Upper lobe of left lung (tissue), 6 donors: ENCODE results near the gene DDRGK1. TPM values are rescaled to one million over a fixed set of nuclear protein-coding genes. Genes with fewer than 3 reads are reported as not detected.

Experiments used
- ATAC-seq, 2 donors: fragments of 200-7000 bp; cut with Tn5 transposase; one replicate each; pipeline ENCODE4 v1.9.1; 2022; ENCODE audit warnings: mild to moderate bottlenecking in 2 of 2, moderate library complexity in 2 of 2; ENCODE audit not compliant: low FRiP score in 2 of 2
- DNase-seq, 2 donors: peaks; one replicate each; pipeline ENCODE4 v3.0.0-alpha.2; 2019 to 2020
- H3K27ac ChIP-seq, 4 donors: fragments of 200-600 bp; sonication (generic); one replicate each; pipeline ENCODE4 v1.5.1; 2016 to 2019
- H3K27me3 ChIP-seq, 4 donors: fragments of 200-600 bp; sonication (generic); one replicate each; pipeline ENCODE4 v1.5.1; 2017 to 2019
- H3K36me3 ChIP-seq, 4 donors: fragments of 200-600 bp; sonication (generic); one replicate each; pipeline ENCODE4 v1.5.1; 2016 to 2019
- H3K4me1 ChIP-seq, 4 donors: fragments of 200-600 bp; sonication (generic); one replicate each; pipeline ENCODE4 v1.5.1; 2018 to 2019
- H3K4me3 ChIP-seq, 4 donors: fragments of 200-600 bp; sonication (generic); one replicate each; pipeline ENCODE4 v1.5.1; 2017 to 2019; ENCODE audit warnings: mild to moderate bottlenecking in 2 of 4, moderate library complexity in 1 of 4
- H3K9me3 ChIP-seq, 4 donors: fragments of 200-600 bp; sonication (generic); one replicate each; pipeline ENCODE4 v1.5.1; 2018 to 2019
- EP300 ChIP-seq, 4 donors: sonication (generic); formaldehyde crosslinking; IDR thresholded peaks; one replicate each; pipeline ENCODE4 v1.5.1; 2017; ENCODE audit warnings: antibody characterized with exemption in 4 of 4, control low read depth in 2 of 4
- POLR2A ChIP-seq, 4 donors: fragments of 450-650 bp; IDR thresholded peaks; one replicate each; pipeline ENCODE4 v1.5.1; 2016 to 2017; ENCODE audit warnings: antibody characterized with exemption in 4 of 4, mild to moderate bottlenecking in 2 of 4
- POLR2AphosphoS5 ChIP-seq, 2 donors: sonication (generic); formaldehyde crosslinking; IDR thresholded peaks; one replicate each; pipeline ENCODE4 v1.5.1; 2017; ENCODE audit warnings: antibody characterized with exemption in 2 of 2
- WGBS, 2 donors: methylation state at CpG; one replicate each; pipeline ENCODE4 v1.1.5; 2017 to 2018; 5-methylcytosine and 5-hydroxymethylcytosine counted together
- total RNA-seq, 6 donors: library from RNA; depleted of rRNA in 4 of 6; stranded (reverse); fragments of >200 nt in 4 of 6; gene quantifications; one replicate each; pipeline versions ENCODE4 v1.1.0 to v1.2.1, GENCODE V29; 2016 to 2021
- TF ChIP-seq, protein P1 (sequence below), 6 experiments: fragments of 450-650 bp in 4 of 6; fragments of 200-600 bp in 2 of 6; sonication (generic) in 2 of 6; IDR thresholded peaks; one replicate each; pipeline ENCODE4 v1.5.1; 2016 to 2019; ENCODE audit warnings: antibody characterized with exemption in 6 of 6
- donor health status: DM: no; HTN: no; CAD: no; lungs with moderate emphysema.
- donor health status: DM: no; HTN: yes; CAD: no; lungs with severe emphysema.

The DDRGK1 gene
- total RNA-seq, 6 donors from 2014 or later = 90.2 to 192 (median 110) TPM

GRCh38 chr20:3195590-3196237 is 8.8 kb downstream of the DDRGK1 start:
- 90 to 94% methylated on average over 7 of the region's 7 CpGs for WGBS, 2 donors
- H3K4me1 ChIP-seq = no peaks in the 10 kb centered on the region
- H3K27me3 ChIP-seq = no peaks in the 10 kb centered on the region
- no peak for DNase-seq
- no peaks in the 10 kb centered on the region for H3K9me3 ChIP-seq
- no peak overlapping the region for H3K4me3 ChIP-seq
- TF ChIP-seq, protein P1, sequence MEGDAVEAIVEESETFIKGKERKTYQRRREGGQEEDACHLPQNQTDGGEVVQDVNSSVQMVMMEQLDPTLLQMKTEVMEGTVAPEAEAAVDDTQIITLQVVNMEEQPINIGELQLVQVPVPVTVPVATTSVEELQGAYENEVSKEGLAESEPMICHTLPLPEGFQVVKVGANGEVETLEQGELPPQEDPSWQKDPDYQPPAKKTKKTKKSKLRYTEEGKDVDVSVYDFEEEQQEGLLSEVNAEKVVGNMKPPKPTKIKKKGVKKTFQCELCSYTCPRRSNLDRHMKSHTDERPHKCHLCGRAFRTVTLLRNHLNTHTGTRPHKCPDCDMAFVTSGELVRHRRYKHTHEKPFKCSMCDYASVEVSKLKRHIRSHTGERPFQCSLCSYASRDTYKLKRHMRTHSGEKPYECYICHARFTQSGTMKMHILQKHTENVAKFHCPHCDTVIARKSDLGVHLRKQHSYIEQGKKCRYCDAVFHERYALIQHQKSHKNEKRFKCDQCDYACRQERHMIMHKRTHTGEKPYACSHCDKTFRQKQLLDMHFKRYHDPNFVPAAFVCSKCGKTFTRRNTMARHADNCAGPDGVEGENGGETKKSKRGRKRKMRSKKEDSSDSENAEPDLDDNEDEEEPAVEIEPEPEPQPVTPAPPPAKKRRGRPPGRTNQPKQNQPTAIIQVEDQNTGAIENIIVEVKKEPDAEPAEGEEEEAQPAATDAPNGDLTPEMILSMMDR (IDR thresholded peaks at IDR 0.05) = no peak
- TF ChIP-seq POLR2AphosphoS5 (IDR thresholded peaks at IDR 0.05) (no peak), EP300 (IDR thresholded peaks at IDR 0.05) (no peak), POLR2A (IDR thresholded peaks at IDR 0.05) (no peak)
- H3K36me3 ChIP-seq = peaks cover 43 to 97% (median 76%) of the 10 kb centered on the region in 4 donors
- H3K27ac ChIP-seq = no peak overlapping the region
- no peak for ATAC-seq

GRCh38 chr20:3194617-3195280 is 9.7 kb downstream of the DDRGK1 start:
- no peaks in the 10 kb centered on the region for H3K4me1 ChIP-seq
- H3K4me3 ChIP-seq = no peak overlapping the region
- DNase-seq (no peak), ATAC-seq (no peak)
- H3K27me3 ChIP-seq = no peaks in the 10 kb centered on the region
- WGBS, 2 donors = 94 to 98% methylated on average over 6 to 10 of the region's 10 CpGs
- no peak overlapping the region for H3K27ac ChIP-seq
- peaks cover 40 to 97% (median 76%) of the 10 kb centered on the region in 4 donors for H3K36me3 ChIP-seq
- TF ChIP-seq EP300 (IDR thresholded peaks at IDR 0.05) (no peak), POLR2A (IDR thresholded peaks at IDR 0.05) (no peak), POLR2AphosphoS5 (IDR thresholded peaks at IDR 0.05) (no peak)
- TF ChIP-seq, protein P1 (IDR thresholded peaks at IDR 0.05) = no peak
- H3K9me3 ChIP-seq = no peaks in the 10 kb centered on the region

- ATAC-seq = no peak
These were observed 10.5 kb downstream of the DDRGK1 start for GRCh38 chr20:3193806-3194616.

DNA sequence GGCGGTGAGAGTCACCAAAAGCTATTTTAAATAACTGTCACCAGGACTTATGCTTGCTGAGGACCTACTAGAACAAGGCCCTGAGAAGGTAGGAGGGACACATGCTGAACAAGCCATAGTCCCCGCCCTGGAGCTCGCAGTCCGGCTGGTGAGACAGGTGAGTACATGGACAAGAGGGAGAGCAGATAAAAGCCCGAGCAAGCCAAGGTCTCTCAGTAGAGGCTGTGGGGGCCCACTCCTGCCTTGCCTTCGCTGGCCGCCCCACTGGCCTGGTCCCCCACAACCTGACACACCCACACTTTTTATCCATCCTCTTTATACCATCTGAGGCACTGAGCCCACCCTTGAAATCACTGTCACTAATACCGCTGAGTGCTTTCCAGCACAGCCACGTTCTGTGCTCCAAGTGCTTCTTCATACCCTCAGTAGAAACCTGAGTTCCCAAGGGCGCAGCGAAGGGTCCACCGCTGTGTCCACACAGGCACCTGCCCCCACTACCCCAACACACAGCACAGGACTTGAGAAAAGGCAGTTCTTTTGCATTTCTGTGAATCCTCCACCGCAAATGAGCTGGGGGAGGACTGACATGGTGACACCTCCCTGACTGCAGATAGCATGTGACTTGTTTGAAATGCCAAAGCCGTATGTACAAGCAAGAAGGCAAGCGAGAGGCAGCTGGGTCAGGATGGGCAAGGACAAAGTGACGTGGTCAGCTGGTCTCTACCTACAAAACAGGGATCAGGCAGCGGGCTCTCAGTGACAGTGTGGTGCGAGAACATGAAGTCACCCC is 12.1 kb downstream of the DDRGK1 start:
- Histone ChIP-seq H3K9me3 (no peaks in the 10 kb centered on the region), H3K36me3 (peaks cover 37 to 91% (median 72%) of the 10 kb centered on the region in 4 donors), H3K27me3 (no peaks in the 10 kb centered on the region), H3K4me1 (no peaks in the 10 kb centered on the region), H3K27ac (no peak overlapping the region), H3K4me3 (no peak overlapping the region)
- ATAC-seq = no peak
- TF ChIP-seq EP300 (IDR thresholded peaks at IDR 0.05) = no peak
- TF ChIP-seq POLR2AphosphoS5 (IDR thresholded peaks at IDR 0.05) = no peak
- TF ChIP-seq POLR2A (IDR thresholded peaks at IDR 0.05) = no peak
- TF ChIP-seq, protein P1 (IDR thresholded peaks at IDR 0.05) = no peak
- DNase-seq = no peak
- whole genome bisulfite sequencing, 2 donors = 96 to 97% methylated on average over 18 of the region's 18 CpGs

More at GRCh38 chr20:3193806-3194616, 10.5 kb downstream of the DDRGK1 start:
- Histone ChIP-seq H3K9me3 (no peaks in the 10 kb centered on the region), H3K27me3 (no peaks in the 10 kb centered on the region), H3K27ac (no peak overlapping the region), H3K4me3 (no peak overlapping the region), H3K36me3 (peaks cover 37 to 97% (median 76%) of the 10 kb centered on the region in 4 donors), H3K4me1 (no peaks in the 10 kb centered on the region)
- WGBS, 2 donors = 91 to 96% methylated on average over 13 to 14 of the region's 14 CpGs
- no peak for DNase-seq
- TF ChIP-seq, protein P1 (IDR thresholded peaks at IDR 0.05) = no peak
- TF ChIP-seq POLR2AphosphoS5 (IDR thresholded peaks at IDR 0.05) (no peak), EP300 (IDR thresholded peaks at IDR 0.05) (no peak), POLR2A (IDR thresholded peaks at IDR 0.05) (no peak)
